Measurements from ENCODE around the gene PLEKHG2. TPM values are rescaled to one million over a fixed set of nuclear protein-coding genes. Genes with fewer than 3 reads are reported as not detected.
A peak's percentile ranks its signal among the peaks of the same experiment; 100 is the strongest.

Gene PLEKHG2
- total RNA-seq, 2 donors from 2014 or later, result 119 to 129 TPM

- no peak for DNase-seq
- Mint-ChIP-seq H3K36me3 (ENCODE audit: low read depth) (peaks cover 15% of the 10 kb centered on the region), H3K27ac (no peak overlapping the region), H3K4me1 (peaks cover 9% of the 10 kb centered on the region), H3K27me3 (no peaks in the 10 kb centered on the region), H3K4me3 (no peak overlapping the region)
- ATAC-seq, result no peak
- H3K9me3 ChIP-seq (ENCODE audit: control insufficient read depth, low read length, poor library complexity, severe bottlenecking), result no peaks in the 10 kb centered on the region
Observed at GRCh38 chr19:39471756-39472536, 59.5 kb downstream of the PLEKHG2 start.

- no peaks in the 10 kb centered on the region for H3K27me3 Mint-ChIP-seq
- DNase-seq (no peak), ATAC-seq (no peak)
- H3K27ac Mint-ChIP-seq, result no peak overlapping the region
- H3K4me3 Mint-ChIP-seq, result no peak overlapping the region
- H3K4me1 Mint-ChIP-seq, result peaks cover 9% of the 10 kb centered on the region
- peaks cover 13% of the 10 kb centered on the region for H3K36me3 Mint-ChIP-seq (ENCODE audit: low read depth)
- H3K9me3 ChIP-seq (ENCODE audit: control insufficient read depth, low read length, poor library complexity, severe bottlenecking), result no peaks in the 10 kb centered on the region
Observed at GRCh38 chr19:39472746-39473442, 60.4 kb downstream of the PLEKHG2 start.

- H3K4me1 Mint-ChIP-seq, result peaks cover 9% of the 10 kb centered on the region
- DNase-seq, result no peak
- no peaks in the 10 kb centered on the region for H3K9me3 ChIP-seq (ENCODE audit: control insufficient read depth, low read length, poor library complexity, severe bottlenecking)
- H3K27me3 Mint-ChIP-seq, result no peaks in the 10 kb centered on the region
- no peak overlapping the region for H3K4me3 Mint-ChIP-seq
- peak; percentile 4 for ATAC-seq
- H3K27ac Mint-ChIP-seq, result peak overlapping the region; percentile 83
- H3K36me3 Mint-ChIP-seq (ENCODE audit: low read depth), result peaks cover 13% of the 10 kb centered on the region
Observed at GRCh38 chr19:39473443-39473960, 61.0 kb downstream of the PLEKHG2 start.

GRCh38 chr19:39474139-39474620, 61.7 kb downstream of the PLEKHG2 start:
- H3K27me3 Mint-ChIP-seq, result no peaks in the 10 kb centered on the region
- DNase-seq (peak; percentile 53 to 76 (median 57)), ATAC-seq (peak; percentile 80)
- H3K4me3 Mint-ChIP-seq, result peak overlapping the region; percentile 64
- peak overlapping the region; percentile 83 for H3K27ac Mint-ChIP-seq
- H3K4me1 Mint-ChIP-seq, result peaks cover 9% of the 10 kb centered on the region
- peaks cover 13% of the 10 kb centered on the region for H3K36me3 Mint-ChIP-seq (ENCODE audit: low read depth)
- no peaks in the 10 kb centered on the region for H3K9me3 ChIP-seq (ENCODE audit: control insufficient read depth, low read length, poor library complexity, severe bottlenecking)

- ATAC-seq, result no peak
- Mint-ChIP-seq H3K27ac (peak overlapping the region; percentile 83), H3K36me3 (ENCODE audit: low read depth) (peaks cover 9% of the 10 kb centered on the region), H3K4me3 (peak overlapping the region; percentile 2), H3K4me1 (peaks cover 11% of the 10 kb centered on the region), H3K27me3 (no peaks in the 10 kb centered on the region)
- no peaks in the 10 kb centered on the region for H3K9me3 ChIP-seq (ENCODE audit: control insufficient read depth, low read length, poor library complexity, severe bottlenecking)
- no peak for DNase-seq
Observed at GRCh38 chr19:39475748-39476147, 63.3 kb downstream of the PLEKHG2 start.

Other genes starting within 250 kb of the PLEKHG2 start
- gene NCCRP1, start 215.7 kb upstream of the PLEKHG2 start, total RNA-seq, result not detected
- gene SYCN, start 208.4 kb upstream of the PLEKHG2 start, total RNA-seq, result not detected
- gene IFNL3, start 167.7 kb upstream of the PLEKHG2 start, total RNA-seq, result not detected
- not detected for gene IFNL4, start 163.8 kb upstream of the PLEKHG2 start, total RNA-seq
- gene IFNL2, start 144.3 kb upstream of the PLEKHG2 start, total RNA-seq, result not detected
- not detected for gene IFNL1, start 116.3 kb upstream of the PLEKHG2 start, total RNA-seq
- 1 to 10 TPM; 2.2 to 3.7 TPM for gene LRFN1, start 91.8 kb upstream of the PLEKHG2 start, total RNA-seq
- 100 to 1,000 TPM; 351 to 377 TPM for gene GMFG, start 76.6 kb upstream of the PLEKHG2 start, total RNA-seq
- gene SAMD4B, start 70.2 kb upstream of the PLEKHG2 start, total RNA-seq, result 10 to 100 TPM; 64.2 to 93.2 TPM
- gene PAF1, start 21.6 kb upstream of the PLEKHG2 start, total RNA-seq, result 100 to 1,000 TPM; 113 to 127 TPM
- 10 to 100 TPM; 43.4 to 43.6 TPM for gene MED29, start 21.3 kb upstream of the PLEKHG2 start, total RNA-seq
- gene ZFP36, start 5.8 kb upstream of the PLEKHG2 start, total RNA-seq, result 1,000 to 10,000 TPM; 1,082 to 1,318 TPM
- gene RPS16, start 23.3 kb downstream of the PLEKHG2 start, total RNA-seq, result 1,000 to 10,000 TPM; 3,790 to 3,904 TPM
- gene SUPT5H, start 32.9 kb downstream of the PLEKHG2 start, total RNA-seq, result 100 to 1,000 TPM; 346 to 352 TPM
- gene TIMM50, start 68.2 kb downstream of the PLEKHG2 start, total RNA-seq, result 10 to 100 TPM; 44.9 to 53.0 TPM
- gene DLL3, start 86.3 kb downstream of the PLEKHG2 start, total RNA-seq, result not detected
- not detected for gene SELENOV, start 102.5 kb downstream of the PLEKHG2 start, total RNA-seq
- 1 to 10 TPM; 3.9 to 4.9 TPM for gene EID2B, start 120.2 kb downstream of the PLEKHG2 start, total RNA-seq
- gene EID2, start 127.5 kb downstream of the PLEKHG2 start, total RNA-seq, result 10 to 100 TPM; 14.4 to 15.1 TPM
- gene LGALS13, start 189.9 kb downstream of the PLEKHG2 start, total RNA-seq, result not detected
- gene LGALS16, start 243.2 kb downstream of the PLEKHG2 start, total RNA-seq, result not detected

Data from T-helper 17 cell (primary cell).